ENCODE results near the gene TIMM23B.
"Not testable (repeated sequence)": the region's sequence is repeated elsewhere in the genome, so short reads cannot be mapped to it uniquely, and the experiment has no call there.

TIMM23B gene

GRCh38 chr10:49971466-49971865 lies 29.6 kb downstream of the TIMM23B start:
- H3K27ac ChIP-seq, H3K4me3 ChIP-seq: not testable (repeated sequence)

GRCh38 chr10:49972094-49972493 lies 30.2 kb downstream of the TIMM23B start:
- not testable (repeated sequence) for H3K27ac ChIP-seq

GRCh38 chr10:49977756-49978155 lies 35.9 kb downstream of the TIMM23B start:
- not testable (repeated sequence) for H3K4me3 ChIP-seq, H3K27ac ChIP-seq

More at GRCh38 chr10:49972094-49972493, 30.2 kb downstream of the TIMM23B start:
- H3K4me3 ChIP-seq = not testable (repeated sequence)

GRCh38 chr10:49987207-49987606 lies 45.4 kb downstream of the TIMM23B start:
- H3K27ac ChIP-seq, H3K4me3 ChIP-seq: not testable (repeated sequence)

GRCh38 chr10:49988376-49988775 lies 46.5 kb downstream of the TIMM23B start, which contains the start of gene AGAP6:
AGAP6 (plus strand) TSS chr10:49988406; CDS start chr10:49988716, 310 bp downstream.
- not testable (repeated sequence) for H3K27ac ChIP-seq, H3K4me3 ChIP-seq

GRCh38 chr10:49995321-49995720 lies 53.5 kb downstream of the TIMM23B start:
- not testable (repeated sequence) for H3K4me3 ChIP-seq, H3K27ac ChIP-seq

- H3K4me3 ChIP-seq, H3K27ac ChIP-seq: not testable (repeated sequence)
Measured at GRCh38 chr10:50014024-50014423, 72.2 kb downstream of the TIMM23B start.

- H3K4me3 ChIP-seq = not testable (repeated sequence)
- peak overlapping the region in 1 of 21 experiments; percentile 44 for H3K27ac ChIP-seq
Measured at GRCh38 chr10:50015596-50016220, 73.9 kb downstream of the TIMM23B start.

GRCh38 chr10:50016926-50017325 lies 75.1 kb downstream of the TIMM23B start:
- H3K27ac ChIP-seq = peak overlapping the region in 1 of 21 experiments; percentile 44
- not testable (repeated sequence) for H3K4me3 ChIP-seq

- H3K4me3 ChIP-seq, H3K27ac ChIP-seq: not testable (repeated sequence)
Measured at GRCh38 chr10:50017646-50018045, 75.8 kb downstream of the TIMM23B start.

- not testable (repeated sequence) for H3K4me3 ChIP-seq, H3K27ac ChIP-seq
Measured at GRCh38 chr10:50019279-50019678, 77.4 kb downstream of the TIMM23B start.

GRCh38 chr10:50020451-50021024 lies 78.7 kb downstream of the TIMM23B start:
- not testable (repeated sequence) for H3K4me3 ChIP-seq, H3K27ac ChIP-seq

GRCh38 chr10:50021646-50022045 lies 79.8 kb downstream of the TIMM23B start:
- H3K27ac ChIP-seq = no peak overlapping the region
- H3K4me3 ChIP-seq = no peak overlapping the region

Measured in skin epidermis (tissue), 12 donors.